ENCODE data around the gene SPHKAP.

The SPHKAP gene

DNA sequence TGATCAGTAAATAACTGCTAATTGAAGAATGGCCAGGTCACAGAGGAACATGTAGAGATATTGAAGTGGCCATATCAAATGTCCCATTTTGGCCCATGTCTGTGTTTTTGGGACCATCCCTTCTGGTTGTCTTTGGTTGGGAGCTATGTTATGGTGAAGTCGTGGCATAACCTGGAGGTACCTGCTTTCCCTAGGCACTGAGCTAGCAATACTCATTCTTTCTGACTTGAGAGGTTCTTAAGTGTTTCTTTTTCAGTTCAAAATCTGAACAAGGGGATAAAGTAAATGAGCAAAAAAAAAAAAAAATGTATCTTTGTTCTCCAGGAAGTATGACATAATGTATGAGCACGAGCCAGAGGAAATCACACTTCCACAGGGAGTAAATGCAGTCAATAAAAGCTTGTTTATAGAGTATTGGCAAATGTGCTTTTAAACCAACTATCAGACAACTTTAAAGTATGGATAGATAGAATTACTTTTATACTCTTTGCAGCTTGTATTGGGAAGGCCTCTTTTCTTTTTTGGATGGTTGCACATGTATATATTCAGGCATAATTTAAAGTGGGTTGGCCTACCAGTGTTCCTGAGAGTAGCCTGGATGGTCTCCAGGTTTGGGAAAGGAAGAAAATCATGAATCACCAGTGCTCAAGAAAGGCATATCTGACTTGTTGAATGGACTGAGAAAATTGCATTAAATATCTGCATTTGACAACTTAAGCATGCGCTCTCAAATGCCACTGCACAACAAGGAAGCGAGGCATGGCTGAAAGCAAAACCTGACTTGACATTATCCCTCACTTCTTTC is 125.0 kb downstream of the SPHKAP start:
- ChIA-PET CTCF (interaction anchor here (1.3 to 2.8 kb wide), 5 partner anchors 7 to 1217 kb away, joined by 3 to 9 read pairs (median 4); no protein-coding TSS in a partner anchor), POLR2A (no interaction called here)
- TF ChIP-seq, protein P1, sequence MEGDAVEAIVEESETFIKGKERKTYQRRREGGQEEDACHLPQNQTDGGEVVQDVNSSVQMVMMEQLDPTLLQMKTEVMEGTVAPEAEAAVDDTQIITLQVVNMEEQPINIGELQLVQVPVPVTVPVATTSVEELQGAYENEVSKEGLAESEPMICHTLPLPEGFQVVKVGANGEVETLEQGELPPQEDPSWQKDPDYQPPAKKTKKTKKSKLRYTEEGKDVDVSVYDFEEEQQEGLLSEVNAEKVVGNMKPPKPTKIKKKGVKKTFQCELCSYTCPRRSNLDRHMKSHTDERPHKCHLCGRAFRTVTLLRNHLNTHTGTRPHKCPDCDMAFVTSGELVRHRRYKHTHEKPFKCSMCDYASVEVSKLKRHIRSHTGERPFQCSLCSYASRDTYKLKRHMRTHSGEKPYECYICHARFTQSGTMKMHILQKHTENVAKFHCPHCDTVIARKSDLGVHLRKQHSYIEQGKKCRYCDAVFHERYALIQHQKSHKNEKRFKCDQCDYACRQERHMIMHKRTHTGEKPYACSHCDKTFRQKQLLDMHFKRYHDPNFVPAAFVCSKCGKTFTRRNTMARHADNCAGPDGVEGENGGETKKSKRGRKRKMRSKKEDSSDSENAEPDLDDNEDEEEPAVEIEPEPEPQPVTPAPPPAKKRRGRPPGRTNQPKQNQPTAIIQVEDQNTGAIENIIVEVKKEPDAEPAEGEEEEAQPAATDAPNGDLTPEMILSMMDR (IDR thresholded peaks at IDR 0.05; ENCODE audit: control extremely low read depth, extremely low read depth, low read depth, missing control alignments) = no peak
- DNase-seq (ENCODE audit: extremely low spot score) = no peak

DNA sequence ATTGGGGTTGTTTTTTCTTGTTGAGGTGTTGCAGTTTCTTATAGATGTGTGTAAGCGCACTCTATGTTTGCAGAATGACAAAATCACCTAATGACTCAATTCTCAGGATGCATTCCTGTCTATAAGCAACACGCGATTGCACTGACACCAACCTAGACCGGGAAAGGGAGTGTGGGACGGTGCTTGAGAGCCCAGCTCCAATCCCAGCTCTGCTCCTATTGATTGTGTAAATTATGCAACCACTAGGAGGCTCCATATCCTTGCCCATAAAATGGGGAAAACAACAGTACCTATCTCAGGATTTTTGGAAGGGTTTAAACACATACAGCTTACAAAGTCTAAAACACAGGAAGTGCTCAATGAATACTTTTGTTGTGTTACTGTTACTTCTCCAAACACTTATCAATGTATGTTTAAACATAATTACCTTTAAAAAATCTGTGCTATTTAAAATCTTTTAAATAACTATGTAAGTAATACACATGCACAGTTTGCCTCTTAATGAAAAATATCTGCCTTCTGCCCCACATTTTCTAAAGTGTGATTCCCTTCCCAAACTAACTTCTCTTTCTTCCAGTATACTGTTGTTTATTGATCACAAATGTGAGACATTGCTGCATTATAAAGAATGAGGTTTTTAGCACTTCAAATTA is 132.5 kb downstream of the SPHKAP start:
- TF ChIP-seq, protein P1 (IDR thresholded peaks at IDR 0.05; ENCODE audit: control extremely low read depth, extremely low read depth, low read depth, missing control alignments) = peak; percentile 28
- ChIA-PET POLR2A (no interaction called here), CTCF (interaction anchor here (0.7 to 1.5 kb wide), 8 partner anchors 9 to 1533 kb away, joined by 3 to 5 read pairs (median 3); no protein-coding TSS in a partner anchor)
- DNase-seq (ENCODE audit: extremely low spot score) = no peak

DNA sequence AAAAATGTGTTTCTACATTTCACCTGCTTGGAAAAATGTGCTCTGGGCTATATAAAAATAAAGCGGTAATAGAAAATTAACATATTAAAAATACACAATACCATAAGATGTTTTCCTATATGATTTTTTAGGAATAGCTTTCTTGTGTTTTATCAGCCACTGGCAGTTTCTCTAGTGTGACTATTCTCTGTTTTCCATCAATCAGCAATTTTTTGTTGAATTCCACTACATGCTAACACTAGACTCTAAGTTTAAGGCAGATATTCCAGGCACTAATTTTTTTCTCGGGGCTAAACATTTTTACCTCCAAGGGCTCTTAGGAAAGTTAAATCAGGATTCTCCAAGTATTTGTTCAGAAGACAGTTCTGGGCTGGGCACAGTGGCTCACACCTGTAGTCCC is 140.5 kb downstream of the SPHKAP start:
- no peak for DNase-seq (ENCODE audit: extremely low spot score)
- CTCF ChIA-PET = interaction anchor here (1.3 to 3.1 kb wide), 3 partner anchors 12 to 24 kb away, joined by 3 to 15 read pairs (median 5); no protein-coding TSS in a partner anchor
- POLR2A ChIA-PET = no interaction called here
- TF ChIP-seq, protein P1 (IDR thresholded peaks at IDR 0.05; ENCODE audit: control extremely low read depth, extremely low read depth, low read depth, missing control alignments) = no peak

DNA sequence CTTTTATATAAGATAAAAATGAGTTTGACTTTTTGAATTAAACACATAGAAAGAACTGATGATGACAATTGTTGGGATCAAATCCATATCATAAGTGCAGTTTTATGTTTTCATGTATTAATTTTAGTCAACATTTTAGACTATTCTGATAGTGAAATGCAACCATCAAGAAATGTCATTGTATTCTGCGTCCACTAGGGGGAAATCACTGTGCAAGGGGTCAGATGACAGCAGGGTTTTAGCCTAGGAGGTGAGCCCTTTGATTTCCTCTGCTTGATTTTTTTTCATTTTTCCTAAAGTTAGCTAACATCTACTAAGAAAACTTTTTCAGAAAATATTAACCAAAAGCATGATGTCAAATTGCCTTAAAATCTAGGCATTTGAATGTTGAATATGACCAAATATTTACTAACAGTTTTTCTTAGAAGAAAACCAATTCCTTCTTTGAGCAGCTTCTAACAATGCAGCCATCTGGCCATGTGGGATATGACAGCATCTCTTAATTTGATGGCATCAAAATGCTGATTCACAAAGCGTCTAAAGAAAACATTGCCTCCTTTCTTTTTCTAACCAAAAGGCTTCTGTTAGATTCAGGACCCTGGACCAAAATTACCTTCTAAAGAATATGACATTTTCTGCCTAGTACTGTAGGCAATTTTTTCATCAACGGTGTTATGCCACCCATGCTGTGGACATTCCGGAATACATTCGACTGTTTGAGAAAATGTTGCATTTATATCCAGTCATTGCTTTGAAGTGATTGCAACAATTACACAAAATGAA is 141.5 kb downstream of the SPHKAP start:
- POLR2A ChIA-PET = no interaction called here
- CTCF ChIA-PET = interaction anchor here (0.7 to 3.1 kb wide), 5 partner anchors 9 to 56 kb away, joined by 3 to 15 read pairs (median 3); no protein-coding TSS in a partner anchor
- DNase-seq (ENCODE audit: extremely low spot score) = peak; percentile 18
- TF ChIP-seq, protein P1 (IDR thresholded peaks at IDR 0.05; ENCODE audit: control extremely low read depth, extremely low read depth, low read depth, missing control alignments) = peak; percentile 68

DNA sequence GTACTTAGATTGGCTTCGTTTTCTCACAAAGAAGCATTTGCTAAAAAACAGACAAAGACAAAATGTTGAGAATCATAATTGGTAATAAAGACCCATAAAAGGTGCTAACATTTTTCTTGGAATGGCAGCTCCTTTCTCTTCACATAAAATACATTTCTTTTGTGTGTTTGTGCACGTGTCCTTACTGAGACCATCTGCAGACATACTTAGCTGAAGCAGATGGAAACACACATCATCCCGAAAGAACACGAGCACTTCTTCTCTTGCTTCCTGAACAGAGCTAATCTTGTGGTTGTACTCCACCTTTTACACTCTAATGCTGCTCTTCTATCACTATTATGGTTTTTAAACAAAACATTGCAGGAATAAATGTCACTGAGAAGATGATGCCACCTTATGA is 142.5 kb downstream of the SPHKAP start:
- DNase-seq (ENCODE audit: extremely low spot score) = no peak
- ChIA-PET CTCF (interaction anchor here (0.7 to 3.1 kb wide), 8 partner anchors 11 to 619 kb away, joined by 3 to 15 read pairs (median 3); no protein-coding TSS in a partner anchor), POLR2A (no interaction called here)
- TF ChIP-seq, protein P1 (IDR thresholded peaks at IDR 0.05; ENCODE audit: control extremely low read depth, extremely low read depth, low read depth, missing control alignments) = no peak

DNA sequence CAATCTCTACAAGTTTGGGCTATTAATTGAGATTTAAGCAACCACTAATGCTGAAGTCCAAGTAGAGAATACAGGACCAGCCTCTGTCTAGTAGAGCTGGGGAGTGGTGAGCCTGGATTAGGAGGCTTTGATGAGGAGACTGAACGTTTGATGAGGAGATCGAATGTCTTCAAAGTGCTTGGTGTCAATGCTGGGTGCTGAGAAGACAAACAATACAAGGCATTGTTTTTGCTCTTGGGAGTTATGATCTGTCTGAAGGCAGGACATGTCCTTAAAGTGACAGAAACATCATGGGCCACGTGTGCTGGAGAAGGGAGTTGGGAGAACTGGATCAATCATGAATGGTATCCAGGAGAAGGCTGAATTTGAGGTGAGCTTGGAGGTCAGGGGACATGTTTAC is 143.6 kb downstream of the SPHKAP start:
- ChIA-PET POLR2A (interaction anchor here (0.6 kb wide), 1 partner anchor 1144 kb away, joined by 3 read pairs; no protein-coding TSS in a partner anchor), CTCF (interaction anchor here (0.6 to 1.4 kb wide), 2 partner anchors 9 to 620 kb away, joined by 3 read pairs; no protein-coding TSS in a partner anchor)
- TF ChIP-seq, protein P1 (IDR thresholded peaks at IDR 0.05; ENCODE audit: control extremely low read depth, extremely low read depth, low read depth, missing control alignments) = no peak
- no peak for DNase-seq (ENCODE audit: extremely low spot score)

Data from GM10248 (cell line).